CD4-positive, alpha-beta T cell treated with Interleukin-21 for 1 hour (primary cell): ENCODE results near the gene CTBP2.
"Not testable (repeated sequence)": the region's sequence is repeated elsewhere in the genome, so short reads cannot be mapped to it uniquely, and the experiment has no call there.

Source experiments
- DNase-seq: peaks from one replicate; pipeline ENCODE4 v3.0.0-alpha.2; 2020

CTBP2 gene

DNA sequence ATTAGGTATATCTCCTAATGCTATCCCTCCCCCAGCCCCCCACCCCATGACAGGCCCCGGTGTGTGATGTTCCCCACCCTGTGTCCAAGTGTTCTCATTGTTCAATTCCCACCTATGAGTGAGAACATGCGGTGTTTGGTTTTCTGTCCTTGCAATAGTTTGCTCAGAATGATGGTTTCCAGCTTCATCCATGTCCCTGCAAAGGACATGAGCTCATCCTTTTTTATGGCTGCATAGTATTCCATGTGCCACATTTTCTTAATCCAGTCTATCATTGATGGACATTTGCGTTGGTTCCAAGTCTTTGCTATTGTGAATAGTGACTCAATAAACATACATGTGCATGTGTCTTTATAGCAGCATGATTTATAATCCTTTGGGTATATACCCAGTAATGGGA, 18.7 kb upstream of the CTBP2 start:
- not testable (repeated sequence) for DNase-seq

DNA sequence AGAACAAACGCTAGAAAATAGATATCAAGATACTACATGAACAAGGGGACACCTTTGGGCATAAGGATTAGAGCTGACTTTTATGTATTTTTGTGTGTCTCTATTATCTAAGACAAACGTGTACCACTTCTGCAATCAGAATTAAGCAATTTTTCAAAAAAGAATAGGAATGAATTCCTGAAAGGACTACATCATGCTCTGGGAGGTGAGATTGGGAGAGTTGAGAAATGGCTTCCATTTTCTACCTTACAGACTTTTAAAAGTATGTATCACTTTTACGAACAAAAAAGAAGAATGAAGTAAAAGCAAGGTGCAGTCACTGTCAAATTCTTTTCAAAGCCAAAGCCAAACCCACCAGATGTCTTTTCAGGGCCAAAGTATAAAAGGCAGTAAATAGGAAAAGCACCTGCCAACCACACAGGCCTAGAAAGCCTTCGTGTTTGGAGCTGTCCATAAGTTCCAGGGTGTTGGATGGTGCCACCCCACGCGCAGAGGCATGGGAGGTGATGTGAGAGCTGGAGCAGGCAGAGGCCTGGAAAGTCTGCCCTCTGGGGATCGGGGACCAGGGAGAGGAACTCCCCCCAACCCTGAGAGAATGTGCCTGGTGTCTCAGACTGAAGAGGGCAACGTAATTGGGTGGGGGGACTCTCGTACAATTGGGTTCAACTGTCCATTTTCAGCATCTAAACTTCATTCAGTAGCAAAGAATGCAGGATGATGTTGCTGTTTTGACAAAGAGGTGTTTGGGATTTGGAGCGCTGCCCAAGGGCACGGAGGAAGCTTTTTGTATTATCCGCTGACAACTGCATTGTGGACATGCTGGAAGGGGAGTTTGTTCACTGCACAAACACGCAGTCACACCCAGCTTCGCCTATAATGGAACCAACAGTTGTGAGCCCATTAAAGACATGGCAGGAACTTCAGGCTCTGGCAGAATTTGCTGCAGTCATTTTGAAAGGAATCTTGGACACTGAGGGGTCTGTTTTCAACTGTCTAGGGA, 17.6 kb upstream of the CTBP2 start:
- DNase-seq = no peak

DNA sequence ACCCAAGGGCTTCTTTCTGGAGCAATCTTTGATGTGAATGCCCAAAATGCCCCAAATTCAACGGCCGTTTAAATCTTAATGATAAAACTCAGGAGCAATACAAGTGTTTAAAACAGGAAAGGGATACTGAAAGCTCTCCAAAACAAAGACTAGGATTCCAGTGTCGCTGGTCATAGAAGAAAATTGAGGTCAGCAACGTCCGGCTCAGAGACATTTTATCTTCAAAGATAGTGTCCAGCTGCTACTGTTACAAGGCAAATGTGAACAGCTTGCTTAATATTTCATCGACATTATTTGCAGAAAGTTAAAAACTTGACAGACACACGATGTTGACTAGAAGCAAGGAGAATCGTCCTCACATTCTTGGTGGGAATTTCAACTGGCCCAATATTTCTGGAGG, 15.4 kb upstream of the CTBP2 start:
- no peak for DNase-seq

DNA sequence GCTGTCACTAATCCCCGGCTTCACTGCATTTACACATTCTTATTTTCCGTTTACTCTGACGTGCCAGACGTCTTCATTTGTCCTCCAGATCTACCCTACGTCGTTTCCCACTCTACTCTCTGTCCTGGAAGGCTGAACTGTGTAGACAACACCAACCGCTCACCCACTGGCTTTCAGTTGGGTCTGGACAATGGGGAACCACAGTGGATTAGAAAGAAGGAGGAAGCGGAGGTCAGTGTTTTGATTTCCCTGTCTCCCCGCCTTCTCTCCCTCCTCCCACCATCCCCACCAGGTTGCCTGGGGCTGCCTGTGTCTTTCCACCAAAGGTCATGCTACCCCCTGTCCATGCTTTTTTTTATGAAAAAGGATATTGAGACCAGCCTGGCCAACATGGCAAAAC, 14.0 kb upstream of the CTBP2 start:
- DNase-seq = no peak

DNA sequence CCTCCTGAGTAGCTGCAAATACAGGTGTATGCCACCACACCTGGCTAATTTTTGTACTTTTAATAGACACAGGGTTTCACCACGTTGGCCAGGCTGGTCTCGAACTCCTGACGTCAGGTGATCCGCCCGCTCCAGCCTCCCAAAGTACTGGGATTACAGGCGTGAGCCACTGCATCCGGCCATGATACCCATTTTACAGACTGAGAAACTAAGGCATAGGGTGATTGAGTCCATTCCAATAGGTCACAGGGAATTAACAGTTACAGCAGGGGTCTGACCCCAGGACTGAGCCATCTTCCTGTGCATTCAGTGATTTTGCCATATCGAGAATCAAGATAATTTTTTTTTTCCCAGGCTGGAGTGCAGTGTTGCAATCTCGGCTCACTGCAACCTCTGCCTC, 12.3 kb upstream of the CTBP2 start:
- DNase-seq = no peak

DNA sequence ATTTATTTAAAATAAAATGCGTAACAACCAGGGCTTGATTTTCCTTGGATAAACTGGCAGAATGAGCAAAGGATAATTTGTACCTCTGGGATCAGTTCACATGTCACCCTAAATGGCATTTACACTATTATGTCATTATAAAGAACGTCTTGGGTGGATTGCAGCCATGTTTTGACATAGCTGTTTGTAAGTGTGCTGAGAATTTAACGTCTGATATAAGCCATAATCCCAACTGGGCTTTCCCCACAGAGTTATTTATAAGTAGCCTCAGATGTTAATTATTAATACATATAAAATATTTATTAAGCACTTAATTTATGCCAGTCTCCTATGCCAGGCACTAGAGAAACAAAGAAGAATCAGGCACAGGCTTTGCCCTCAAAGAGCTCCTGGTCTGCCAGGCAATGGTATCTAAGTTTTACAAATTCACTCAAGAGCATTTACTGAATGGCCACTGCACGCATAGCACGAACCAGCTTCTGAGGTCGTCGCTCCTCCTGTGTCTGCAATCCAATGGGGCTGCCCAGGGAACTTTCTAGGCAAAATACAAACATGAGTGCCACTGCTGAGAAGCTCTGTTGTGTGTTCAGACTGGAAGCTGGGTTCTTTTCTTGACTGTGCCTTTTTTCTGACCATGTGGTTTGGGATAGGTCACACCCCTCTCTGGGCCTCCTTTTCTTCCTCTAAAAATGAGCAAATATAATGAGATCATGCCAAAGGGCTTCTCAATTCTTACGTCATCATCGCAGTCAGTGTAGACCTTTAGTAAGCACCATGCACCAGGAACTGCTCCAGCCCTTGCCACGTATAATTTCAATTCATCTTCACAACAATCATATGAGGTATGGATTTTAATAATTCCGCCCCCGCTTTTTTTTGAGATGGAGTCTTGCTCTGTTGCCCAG, 11.3 kb upstream of the CTBP2 start:
- DNase-seq = no peak

DNA sequence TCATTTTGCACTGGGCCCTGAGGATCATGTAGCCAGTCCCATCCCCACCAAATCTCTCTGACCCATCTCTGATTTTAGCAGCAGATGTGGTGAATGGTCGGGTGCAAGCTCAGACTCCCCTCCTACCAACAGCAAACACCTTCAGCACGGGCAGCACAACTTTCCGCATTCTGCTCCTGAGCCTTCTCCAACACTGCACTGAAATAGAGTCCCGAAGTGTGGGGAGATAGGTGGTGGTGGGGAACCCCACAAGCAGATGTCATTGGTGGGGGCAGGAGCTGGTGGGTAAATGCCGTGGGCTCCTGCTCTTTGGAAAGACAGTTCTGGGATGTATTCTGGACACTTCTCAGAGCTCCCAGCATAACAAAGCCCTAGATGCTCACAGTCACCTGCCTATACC, 9.6 kb upstream of the CTBP2 start:
- no peak for DNase-seq

DNA sequence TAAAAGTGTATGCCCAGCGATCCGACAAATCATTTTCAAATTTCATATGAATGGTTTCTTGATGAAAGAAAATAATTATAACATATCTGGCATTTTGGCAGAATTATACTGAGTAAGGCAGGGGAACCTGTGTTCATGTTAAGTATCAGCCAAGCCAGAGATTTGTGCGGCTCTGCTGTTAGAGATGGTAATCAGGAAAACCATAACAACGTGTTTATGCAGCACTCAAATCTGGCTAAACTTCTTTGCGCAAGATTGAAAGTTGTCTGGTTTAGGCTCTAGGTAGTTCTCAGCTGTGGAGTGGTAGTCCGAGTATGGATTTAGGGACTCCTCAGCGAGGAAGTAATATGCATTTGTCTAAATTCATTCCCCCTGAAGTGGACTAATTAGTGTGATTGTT, 8.9 kb upstream of the CTBP2 start:
- DNase-seq = no peak

DNA sequence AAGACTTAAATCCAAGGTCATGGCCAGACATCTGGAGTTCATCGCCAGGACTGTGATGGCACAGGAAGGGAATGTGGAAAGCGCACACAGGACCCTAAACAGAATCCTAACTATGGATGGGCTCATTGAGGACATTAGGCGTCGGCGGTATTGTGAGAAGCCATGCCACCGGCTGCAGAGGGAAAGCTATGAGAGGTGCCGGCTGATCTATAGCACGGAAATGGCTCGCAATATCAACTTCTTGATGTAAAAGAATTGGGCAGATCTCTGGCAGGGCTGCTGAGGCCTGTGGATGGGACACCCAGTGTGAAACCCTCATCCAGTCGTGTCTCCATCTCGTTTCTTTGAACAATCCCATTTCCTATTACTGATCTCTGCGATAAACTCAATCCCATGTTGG, 6.3 kb upstream of the CTBP2 start:
- DNase-seq = no peak

DNA sequence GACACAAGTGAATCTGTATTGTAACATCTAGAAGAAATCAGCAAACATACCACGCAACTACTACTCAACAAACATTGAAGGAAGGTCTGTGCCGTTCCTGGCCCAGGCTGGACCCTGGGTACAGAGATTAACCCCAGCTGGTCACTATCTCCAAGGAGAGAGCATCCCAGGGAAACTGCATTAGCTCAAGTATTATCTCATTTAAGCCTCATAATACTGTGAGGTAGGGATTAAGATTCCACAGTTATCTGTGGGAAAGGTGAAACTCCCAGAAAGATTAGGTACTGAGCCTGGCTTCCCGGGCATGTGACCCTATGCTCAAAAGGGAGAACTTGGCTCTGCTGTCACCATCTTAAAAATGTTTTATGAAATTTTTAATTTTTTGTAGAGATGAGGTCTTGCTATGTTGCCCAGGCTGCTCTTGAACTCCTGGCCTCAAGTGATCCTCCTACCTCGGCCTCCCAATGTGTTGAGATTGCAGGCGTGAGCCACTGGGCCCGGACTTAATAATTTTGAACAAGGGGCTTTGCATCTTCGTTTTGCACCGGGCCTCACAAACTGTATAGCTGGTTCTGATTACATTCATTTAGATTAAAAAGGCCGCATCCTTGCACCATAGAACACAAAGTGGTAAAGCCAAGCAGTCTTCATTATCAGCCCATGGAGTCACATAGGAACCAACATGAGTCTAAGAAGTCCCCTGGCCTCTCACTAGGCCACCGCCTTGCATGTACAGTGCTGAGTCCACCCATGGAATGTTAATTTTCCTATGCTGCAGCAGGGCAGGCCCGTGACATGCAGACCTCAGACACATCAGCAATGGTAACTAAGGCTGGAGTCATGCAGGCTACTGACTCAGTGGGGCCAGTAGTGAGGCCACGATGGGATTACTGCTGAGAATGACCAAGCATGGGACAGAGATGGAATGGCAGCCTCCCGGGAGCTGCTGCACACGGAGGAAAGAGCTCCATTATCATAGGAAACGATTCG, 5.5 kb upstream of the CTBP2 start:
- DNase-seq = no peak

DNA sequence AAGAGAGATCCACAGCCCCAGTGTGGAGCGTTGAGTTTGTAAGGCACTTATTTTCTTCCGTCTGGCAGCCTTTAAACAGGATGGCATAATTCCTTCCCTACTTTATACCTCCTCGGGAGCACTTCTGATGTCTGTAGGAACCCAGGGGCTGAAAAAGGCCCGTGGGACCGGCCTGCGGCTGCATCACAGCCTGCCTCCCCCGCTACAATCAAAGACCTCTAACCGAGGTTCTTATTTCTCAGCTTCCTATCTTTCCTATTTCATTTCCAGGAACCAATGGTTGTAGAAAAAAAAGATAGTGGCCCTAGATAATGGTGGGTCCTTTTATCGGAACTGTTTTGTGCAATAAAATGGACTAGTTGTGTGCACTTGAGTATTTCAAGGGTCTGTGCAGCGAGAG, 4.1 kb upstream of the CTBP2 start:
- no peak for DNase-seq

DNA sequence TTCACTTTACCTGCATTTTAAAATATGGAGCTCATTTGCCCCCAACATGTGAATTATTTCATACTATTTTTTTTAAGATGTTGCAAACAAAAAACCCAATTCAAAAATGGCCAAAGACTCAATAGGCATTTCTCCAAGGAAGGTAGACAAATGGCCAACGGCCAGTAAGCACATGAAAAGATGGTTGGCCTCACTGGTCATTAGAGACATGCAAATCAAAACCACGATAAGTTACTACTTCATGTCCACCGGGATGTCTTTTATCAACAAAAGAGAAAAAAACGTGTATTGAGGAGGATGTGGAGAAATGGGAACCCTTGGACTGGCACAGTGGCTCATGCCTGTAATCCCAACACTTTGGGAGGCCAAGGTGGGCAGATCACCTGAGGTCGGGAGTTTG, 3.4 kb upstream of the CTBP2 start:
- DNase-seq = no peak

DNA sequence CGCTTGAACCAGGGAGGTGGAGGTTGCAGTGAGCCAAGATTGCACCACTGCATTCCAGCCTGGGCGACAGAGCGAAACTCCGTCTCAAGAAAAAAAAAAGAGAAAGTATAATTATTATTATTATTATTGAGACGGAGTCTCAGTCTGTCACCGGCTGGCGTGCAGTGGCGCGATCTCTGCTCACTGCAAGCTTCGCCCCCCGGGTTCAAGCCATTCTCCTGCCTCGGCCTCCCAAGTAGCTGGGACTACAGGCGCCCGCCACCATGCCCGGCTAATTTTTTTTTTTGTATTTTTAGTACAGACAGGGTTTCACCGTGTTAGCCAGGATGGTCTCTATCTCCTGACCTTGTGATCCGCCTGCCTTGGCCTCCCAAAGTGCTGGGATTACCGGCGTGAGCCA, 2.9 kb upstream of the CTBP2 start:
- DNase-seq = not testable (repeated sequence)

DNA sequence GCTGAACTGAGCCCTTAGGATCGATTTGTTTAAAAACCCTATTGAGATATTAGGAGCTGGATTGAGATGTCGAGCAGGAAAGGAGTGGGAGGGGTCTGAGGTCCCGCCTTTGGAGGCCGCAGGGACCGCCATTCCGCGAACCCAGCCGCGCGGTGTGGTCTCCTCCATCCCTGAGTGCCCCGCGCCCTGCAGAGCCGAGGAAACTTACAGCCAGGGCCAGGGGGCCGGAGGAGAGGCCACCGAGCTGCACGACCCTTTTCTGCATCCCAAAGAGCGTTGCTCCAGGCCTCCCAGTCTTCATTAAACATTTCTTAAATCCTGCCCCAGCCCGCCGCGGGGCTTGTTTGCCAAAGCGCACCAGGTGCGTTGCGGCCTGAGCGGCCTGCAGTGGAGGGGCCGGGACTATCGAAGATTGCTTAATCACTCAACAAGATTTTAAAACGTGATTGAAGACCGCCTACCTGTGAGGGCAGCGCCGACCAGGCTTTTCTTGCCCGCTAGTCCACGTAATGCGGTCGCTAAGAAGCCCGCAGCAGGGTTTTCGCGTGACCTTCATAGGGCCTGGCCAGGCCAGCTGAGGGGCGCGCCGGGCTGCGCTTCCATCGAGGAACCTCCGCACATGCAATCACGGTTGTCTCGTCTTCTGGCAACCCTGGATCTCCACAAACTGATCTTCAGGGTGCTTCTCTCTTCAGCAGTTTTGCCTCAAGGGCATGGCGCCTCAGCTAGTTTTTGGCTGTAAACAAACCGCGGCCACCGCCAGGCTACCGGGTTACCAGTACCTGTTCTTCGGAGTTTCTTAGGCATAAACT, 2.0 kb upstream of the CTBP2 start:
- DNase-seq = no peak

DNA sequence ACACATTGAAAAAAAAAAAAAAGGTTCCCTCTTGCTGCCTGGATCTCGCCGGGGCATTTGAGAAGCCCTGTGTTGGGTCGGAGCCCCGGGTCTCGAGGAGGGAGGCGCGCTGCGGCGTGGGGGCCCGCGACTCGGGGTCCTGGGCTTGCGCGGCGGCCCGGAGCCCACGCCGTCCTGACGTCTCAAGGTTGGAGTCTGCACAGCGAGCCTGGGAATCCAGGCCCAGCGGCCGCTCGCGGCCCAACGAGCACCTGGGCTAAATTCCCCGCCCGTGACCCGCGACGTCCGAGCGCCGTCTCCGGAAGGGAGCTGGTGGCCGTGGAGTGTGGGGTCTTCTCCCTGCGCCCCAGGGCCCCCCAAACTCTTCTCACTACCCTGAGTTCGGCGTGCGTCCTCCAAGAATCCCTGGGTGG, 1.4 kb upstream of the CTBP2 start:
- no peak for DNase-seq

DNA sequence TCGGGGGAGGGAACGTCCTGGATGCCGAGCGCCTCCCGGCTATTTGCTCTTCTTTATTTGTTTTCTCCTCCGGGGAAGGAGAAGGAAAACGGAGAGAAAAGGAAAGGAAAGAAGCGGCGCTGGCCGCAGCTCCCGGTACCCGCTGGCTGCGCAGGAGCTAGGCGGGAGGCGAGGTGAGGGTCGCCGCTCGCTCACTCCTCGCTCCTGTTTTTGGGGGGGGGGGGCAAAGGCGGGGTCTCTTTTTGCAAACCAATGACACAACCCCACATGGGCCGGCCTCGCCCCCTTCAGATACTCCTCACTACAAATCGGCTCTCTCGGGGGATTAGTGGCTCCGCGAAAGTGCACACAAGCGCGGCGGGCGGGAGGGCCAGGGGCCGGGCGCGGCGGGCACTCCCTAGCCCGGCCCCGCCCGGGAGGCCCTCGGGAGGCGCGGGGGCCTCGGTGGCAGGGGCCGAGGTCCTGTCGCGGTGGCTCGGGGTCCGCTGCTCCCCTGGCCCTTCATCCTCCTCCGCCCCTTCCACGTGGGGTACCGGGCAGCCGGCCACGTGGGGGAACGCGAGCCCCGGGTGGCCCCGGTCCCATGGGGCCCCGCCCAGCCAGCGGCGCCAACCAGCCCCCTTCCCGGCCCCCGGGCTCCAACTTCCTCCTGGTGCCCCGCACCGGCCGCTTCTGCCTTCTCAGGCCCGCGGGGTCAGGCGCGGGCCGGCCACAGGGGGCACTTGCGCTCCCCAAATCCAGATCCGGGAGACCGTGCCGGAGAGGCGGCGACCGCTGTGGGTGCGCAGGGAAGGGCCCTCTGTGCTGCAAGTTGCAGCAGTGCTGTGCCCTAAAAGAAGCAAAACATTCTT, 718 bp upstream of the CTBP2 start:
- DNase-seq = peak; percentile 31

DNA sequence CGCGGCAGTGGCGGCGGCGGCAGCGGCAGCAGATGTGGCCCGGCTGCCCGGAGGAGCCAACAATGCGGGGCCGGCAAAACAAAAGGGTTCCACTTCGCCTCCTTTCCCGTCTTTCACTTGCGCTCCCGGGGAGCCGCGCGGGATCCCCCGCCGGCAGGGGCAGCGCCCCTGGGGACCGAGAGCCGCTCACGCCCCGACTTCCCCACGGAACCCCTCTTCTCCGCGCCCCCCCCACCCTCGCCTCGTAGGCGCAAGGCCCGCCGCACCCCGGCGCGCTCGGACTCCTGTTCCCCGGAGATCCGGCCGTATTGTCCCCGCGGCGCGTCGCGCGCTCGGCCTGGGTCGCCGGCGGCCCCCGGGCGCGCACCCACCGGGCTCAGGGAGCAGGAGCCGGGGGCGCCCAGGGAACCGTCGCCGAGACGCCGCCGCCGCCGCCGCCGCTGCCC, 854 bp downstream of the CTBP2 start:
- DNase-seq = no peak

DNA sequence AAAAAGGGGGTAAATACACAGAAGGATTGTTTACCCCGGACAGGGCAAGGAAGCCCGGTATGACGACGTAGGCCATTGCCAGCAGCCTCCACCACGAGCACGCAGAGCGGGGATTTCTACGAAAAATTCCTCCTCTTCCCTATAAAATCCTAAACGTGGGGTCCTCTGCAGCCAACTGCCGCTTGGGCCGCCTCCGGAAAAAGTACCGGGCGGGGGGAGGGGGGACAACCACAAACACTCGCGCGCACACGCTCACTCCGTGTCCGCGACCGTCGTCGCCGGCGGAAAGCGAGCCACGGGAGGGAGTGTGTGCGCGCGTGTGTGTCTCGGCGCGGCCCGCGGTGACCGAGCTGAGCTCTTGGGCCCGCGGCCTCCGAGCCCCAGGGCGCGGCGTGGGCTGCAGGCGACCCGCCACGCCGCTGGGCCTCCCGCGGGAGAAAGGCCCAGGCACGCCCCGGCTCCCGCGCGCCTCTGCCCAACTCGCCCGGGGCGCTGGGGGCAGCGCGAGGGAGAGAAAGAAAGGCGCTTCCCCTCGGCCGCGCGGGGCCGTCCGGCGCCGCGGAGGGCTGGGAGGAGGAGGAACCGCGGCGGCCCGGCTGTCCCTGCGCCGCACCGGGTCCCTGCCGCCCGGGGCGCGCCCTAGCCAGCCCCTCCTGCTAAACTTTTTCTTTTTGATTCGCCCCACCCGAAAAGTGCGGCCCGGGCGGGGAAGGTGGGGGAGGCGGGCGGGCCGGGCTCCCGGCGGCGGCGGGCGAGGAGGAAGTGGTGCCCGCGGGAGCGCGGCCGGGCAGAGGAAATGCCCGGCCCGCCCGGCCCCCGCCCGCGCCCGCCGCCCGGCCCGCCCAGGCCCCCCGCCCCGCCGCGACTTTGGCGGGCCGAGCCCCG, 1.5 kb downstream of the CTBP2 start:
- DNase-seq = no peak

DNA sequence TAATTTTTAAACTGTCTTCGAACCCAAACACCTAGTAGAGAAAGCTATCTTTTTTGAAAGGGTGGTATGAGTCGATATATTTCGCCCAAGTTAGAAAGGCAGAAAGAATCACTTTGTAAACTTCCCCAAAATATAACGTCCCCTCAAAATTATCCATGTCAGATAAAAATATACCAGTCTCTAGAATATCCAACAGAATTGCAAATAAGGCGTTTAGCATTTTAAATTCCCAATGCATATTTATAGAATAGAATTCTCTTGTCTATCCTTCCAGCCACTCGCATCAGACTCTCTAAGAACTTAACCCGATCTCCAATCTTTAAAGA, 2.1 kb downstream of the CTBP2 start:
- DNase-seq = no peak

DNA sequence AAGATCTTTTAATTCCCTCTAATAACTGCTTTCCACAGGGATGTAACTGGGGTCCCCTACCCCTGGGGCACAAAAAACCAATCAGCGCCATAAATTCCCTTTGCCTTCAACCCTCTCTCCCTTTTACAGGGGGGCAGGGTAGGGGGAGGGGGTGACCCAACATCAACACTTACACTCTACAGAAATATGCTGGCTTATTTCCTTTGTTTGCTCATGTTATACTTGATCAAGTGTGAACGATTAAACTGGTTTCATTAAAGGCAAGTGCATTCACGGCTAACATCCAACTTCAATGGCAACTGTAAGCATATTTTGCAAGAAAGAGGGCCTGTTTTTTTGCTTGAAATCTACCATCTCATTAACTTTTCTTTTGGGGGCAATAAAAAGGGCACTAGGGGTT, 2.9 kb downstream of the CTBP2 start:
- DNase-seq = no peak
